Activated CD4-positive, alpha-beta T cell treated with anti-CD3 and anti-CD28 coated beads, Interleukin-2, Interleukin-4, amounts not matched to agents 100 ng/mL and 50 ng/mL, durations not matched to agents 16 hours and 8 hours (primary cell): ENCODE results near the gene NOS3.
"Not testable (repeated sequence)": the region's sequence is repeated elsewhere in the genome, so short reads cannot be mapped to it uniquely, and the experiment has no call there.

Experiments used
- DNase-seq: peaks from one replicate; pipeline ENCODE4 v3.0.0-alpha.2; 2020; ENCODE audit warnings: low spot score

Gene NOS3

DNA sequence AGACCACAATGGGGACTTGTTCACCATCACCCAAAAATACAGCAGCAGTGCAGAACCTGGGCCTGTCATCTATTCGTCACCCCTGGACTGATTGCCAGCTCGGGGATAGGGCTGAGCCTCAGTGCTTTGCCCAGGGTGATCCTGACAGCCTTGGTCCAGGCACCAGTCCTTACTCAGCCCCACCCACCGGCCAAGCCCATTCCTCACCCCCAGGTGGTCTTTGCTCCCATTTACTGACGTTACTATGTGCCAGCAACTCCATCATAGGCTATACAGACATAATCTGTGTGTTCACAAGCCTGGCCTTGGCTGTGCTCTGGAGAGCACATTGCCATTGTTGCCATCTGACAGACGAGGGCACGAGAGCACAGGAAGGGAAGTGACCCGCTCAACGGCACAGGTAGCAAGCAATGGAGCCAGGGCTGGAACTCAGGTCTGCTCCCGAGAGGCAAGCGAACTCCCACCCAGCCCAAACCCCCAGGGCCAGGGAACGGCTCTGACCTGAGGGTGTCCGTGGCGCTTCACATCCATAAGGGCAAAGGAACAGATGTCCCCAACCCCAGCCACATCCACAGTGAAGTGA lies 26.6 kb downstream of the NOS3 start:
- no peak for DNase-seq

DNA sequence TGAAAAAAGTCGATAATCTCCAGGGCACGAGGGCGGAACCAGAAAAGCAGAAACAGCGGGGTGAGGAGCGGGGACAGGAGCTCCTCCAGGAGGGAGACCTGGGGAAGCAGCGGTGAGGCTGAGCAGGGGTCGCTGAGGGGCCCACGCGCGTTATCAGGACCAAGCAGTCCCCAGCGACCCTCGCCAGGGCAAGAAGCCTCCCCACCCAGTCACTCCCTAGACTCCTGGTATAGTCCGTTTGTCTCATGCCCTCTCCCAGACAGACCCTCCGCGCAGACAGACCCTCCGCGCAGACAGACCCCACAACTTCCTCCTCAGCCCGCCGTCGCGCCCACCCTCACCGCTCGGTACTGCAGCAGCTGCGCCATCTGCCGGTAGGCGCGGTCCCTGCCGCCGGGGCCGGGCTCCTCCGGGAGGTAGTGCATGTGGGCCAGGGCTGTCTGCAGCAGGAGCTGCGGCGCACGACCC lies 27.2 kb downstream of the NOS3 start:
- peak; percentile 79 for DNase-seq

DNA sequence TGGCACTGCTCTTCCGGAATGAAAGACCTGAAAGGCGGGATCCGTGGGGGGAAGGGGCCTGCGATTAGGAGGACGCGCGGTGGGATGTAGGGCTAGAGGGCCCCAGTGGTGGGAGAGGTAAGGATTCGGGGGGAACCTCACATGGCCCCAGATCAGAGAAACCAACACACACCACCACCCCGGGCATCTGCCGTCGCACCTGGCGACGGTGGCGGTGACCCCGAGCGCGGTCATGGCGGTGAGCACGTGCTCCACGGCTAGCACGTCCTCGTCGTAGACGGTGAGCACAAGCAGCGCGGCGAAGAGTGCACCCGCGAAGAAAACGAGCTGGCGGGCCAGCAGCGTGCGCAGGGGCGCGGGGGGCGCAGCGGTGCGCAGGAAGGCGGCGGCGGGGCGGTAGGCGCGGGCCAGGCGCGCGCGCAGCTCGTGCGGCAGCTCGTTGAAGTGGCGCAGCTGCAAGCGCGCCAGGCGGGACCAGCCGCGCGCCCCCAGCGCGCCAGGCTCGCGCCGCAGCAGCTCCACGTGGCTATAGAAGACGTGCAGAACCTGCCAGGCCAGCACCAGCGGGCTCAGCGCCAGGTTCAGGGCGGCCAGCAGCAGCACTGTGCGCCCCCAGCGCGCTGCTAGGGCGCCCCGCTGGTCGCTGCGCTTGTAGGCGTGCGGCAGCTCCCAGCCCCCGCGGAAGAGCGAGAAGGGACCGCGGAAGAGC lies 27.8 kb downstream of the NOS3 start:
- DNase-seq: no peak

DNA sequence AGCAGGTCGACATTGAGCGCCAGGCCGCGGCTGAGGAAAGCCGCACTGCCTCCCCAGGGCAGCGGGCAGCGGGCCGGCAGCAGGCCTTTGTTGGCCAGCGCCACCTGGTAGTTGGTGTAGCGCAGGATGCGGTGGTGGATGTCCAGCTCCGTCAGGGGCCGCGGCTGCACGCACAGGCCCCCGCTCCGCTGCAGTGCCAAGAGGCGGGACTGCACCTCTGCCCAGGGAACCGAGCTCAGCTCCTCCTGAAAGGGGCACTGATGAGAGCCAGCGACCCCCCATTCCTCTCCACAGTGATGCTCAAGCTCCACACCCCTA lies 28.3 kb downstream of the NOS3 start:
- no peak for DNase-seq

DNA sequence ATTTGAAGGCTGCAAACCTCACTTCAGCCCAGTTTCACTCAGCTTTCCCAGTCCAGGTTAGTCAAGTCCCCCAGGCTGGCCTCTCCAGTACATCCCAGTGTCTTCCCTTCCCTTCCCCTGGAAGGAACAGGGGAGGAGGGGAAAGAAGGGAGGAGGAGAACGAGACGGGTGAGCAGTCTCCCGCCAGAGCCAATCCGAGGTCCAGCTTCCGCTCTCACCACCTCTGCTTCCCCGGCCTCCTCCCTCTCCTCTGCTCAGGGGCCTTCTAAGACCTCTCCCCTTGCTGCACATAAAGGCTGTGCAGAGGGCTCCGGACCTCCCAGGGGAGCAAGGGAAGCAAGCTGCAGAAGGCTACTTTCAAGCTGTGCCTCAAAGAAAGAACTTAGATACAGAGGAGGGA lies 29.4 kb downstream of the NOS3 start:
- no peak for DNase-seq

DNA sequence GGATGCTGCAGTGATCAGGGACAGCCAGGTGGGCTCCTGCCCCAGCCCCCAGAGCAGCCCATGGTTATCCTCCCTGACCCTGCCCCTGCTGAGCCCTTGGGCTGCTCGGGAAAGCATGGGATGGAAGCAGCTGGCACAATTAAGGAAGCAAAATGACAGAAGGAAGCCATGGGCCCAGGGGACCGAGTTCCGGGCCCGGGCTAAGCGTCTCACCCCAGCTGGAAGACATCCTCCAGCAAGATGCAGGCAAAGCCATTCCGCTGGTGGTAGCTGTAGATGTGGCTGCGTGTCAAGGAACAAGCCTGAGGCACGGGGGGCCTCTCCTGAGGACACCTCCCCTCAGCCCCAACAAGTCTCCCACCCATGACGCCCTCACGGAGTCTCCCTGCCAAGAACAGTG lies 32.4 kb downstream of the NOS3 start:
- DNase-seq: no peak

DNA sequence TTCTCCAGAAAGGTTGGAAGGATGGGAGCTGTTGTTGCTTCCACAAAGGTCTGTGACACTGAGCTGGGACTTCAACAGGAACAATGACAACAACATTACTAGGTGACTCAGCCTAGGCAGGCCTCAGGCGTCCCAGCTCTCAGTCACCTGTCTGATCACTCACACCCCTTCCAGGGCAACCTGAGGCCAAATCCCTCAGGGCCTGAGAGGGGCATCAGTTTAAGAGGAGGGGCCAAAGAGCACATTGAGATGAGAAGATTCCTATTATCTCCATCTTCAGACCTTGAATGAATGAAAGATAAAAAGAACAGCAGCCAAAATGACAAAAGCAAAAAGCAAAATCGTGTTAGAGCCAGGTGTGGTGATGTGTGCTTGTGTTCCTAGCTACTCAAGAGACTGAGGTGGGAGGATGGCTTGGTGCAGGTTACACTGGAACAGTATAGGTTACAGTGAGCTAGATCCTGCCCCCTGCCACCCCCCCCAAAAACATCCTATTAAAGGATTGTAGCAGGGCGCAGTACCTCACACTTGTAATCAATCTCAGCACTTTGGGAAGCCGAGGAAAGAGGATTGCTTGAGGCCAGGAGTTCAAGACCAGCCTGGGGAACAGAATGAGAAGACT lies 33.7 kb downstream of the NOS3 start, which contains the start of gene ATG9B:
Gene ATG9B, minus strand, starts transcription at position 60 of the 622 bp plus-strand sequence. CDS start 71 bp downstream, outside the sequence.
- no peak for DNase-seq

DNA sequence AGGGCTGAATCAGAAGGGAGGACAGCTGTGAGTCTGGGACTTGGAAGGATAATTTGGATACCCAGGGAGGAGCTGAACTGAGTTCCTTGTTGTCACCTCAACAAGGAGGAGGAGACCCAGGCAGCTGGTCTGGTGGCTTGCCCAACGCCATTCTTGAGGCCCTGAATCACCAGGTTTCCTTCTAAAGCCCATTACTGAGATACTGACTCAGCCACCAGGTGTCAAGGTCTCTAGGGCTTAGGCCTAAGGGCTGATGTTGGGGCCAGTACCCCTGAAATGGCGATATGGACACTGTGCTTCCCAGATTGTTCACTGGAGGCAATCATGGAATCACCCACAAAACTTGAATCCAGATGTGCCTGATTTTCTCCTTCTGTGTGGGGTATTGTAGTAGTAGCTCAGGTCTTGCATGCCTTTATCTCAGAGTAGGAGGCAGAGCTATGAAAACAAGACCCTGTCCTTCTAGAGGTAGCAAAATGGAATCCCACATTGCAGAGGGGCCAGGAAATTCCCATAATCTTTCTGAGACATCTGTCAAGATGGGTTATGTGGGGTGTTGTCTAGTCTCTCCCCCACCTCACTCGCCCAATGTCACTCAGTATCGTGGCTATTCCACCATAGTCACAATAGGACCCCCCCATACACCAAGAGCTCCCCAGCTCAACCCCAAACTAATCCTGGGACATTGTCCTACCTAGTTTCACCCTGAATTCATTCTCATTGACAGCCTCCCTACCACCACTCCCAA lies 35.3 kb downstream of the NOS3 start:
- DNase-seq: no peak

DNA sequence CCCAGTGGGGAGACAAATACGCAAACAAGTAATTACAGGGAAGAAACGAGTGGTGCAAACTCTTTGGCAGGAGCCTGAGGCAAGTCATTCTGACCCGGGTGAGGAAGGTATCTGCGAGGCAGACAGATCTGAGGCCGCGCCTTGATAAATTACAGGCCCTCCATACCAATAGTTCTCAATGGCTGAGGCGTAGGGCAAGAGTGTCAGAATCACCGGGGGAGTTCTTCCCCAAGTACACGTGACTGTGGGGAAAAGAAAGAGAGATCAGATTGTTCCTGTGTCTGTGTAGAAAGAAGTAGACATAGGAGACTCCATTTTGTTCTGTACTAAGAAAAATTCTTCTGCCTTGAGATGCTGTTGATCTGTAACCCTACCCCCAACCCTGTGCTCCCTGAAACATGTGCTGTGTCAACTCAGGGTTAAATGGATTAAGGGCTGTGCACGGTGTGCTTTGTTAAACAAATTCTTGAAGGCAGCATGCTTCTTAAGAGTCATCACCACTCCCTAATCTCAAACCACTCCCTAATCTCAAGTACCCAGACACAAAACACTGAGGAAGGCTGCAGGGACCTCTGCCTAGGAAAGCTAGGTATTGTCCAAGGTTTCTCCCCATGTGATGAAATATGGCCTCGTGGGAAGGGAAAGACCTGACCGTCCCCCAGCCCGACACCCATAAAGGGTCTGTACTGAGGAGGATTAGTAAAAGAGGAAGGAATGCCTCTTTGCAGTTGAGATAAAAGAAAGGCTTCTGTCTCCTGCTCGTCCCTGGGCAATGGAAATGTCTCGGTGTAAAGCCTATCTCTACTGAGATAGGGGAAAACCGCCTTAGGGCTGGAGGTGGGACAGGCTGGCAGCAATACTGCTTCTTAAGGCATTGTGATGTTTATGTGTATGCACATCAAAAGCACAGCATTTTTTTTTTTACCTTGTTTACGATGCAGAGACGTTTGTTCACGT lies 36.2 kb downstream of the NOS3 start:
- DNase-seq: not testable (repeated sequence)

DNA sequence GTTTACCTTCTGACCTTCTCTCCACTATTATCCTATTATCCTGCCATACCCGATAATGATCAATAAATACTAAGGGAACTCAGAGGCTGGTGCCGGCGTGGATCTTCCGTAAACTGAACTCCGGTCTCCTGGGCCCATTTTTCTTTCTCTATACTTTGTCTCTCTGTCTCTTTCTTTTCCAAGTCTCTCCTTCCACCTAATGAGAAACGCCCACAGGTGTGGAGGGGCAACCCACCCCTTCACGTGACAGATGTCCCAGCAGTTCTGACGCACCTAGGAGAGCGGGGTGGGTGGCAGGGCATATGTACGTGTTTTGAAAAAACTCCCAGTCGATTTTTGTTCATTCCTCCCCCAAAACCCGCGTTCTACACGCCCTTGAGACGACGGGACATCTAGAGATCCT lies 36.9 kb downstream of the NOS3 start:
- DNase-seq: not testable (repeated sequence)

DNA sequence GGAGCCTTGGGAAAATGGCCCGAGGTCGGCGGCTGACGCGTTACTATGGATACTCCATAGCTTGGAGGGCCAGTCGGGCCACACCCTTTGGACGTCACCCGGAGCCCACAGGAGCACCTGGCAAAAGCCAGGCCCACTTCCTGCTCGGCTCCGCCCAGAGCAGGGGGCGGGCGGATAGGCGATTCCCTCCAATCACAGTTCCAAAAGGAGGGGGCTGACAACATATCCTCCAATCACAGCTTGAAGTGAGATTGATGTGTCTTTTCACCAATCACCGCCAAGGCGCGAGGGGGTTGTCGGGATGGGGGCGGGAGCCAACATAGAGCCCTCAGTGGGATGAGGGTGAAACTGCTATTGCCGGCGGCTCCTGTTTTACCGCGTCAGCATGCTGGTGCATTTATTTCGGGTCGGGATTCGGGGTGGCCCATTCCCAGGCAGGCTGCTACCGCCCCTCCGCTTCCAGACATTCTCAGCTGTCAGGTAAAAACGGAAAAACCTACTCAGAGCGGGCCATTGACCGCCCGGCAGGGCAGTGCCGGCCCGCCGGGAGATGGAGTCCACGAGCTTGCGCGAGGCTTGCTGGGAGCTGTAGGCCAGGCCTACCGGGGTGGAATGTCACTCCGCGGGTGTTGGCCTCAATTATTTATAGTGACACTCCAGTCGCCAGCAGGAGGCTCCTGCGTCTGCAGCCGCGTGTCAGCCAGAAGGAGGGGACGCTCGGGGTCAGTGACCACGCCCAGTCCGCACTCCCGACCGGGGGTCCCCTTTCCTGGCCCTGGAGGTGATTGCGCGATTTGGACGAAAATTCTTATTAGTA lies 37.5 kb downstream of the NOS3 start, which contains the start of gene ABCB8:
Gene ABCB8, plus strand, starts transcription at position 320 of the 817 bp plus-strand sequence. Its CDS starts 66 bp downstream, at position 386.
- DNase-seq: peak; percentile 100

DNA sequence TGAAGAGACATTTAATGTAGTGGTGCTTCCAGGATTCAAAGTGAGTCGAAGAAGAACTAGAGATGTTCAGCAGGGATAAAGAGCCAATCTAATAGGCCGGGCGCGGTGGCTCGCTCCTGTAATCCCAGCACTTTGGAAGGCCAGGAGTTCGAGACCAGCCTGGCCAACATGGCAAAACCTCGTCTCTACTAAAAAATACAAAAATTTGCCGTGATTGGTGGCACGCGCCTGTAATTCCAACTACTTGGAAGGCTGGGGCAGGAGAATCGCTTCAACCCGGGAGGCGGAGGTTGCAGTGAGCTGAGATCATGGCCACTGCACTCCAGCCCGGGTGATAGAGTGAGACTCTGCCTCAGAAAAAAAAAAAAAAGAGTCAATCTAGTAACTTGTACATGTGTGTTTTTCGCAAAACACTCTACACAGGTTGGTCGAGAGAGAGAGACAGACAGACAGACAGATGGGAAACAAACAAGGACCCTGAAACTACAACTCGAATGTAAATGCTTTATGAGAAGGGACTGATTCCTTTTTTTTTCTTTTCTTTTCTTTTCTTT lies 38.2 kb downstream of the NOS3 start:
- no peak for DNase-seq

DNA sequence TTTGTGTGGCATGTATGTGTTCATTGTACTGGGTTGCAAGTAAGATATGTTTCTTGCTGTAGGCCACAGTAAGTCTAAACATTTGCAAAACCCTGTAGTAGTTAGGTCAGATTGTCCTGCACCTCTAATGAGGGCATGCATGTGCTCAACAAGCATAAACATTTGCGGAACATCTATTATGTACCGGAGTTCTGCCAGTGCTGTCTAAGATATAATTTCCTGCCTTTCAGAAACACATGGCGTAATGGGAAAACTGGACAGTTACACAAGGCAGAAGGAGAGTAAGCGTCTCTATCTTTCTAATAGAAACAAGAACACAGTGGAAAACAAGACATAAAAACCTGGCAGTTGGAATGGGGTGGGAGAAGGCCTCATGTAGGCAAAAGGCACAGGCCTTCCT lies 40.2 kb downstream of the NOS3 start:
- DNase-seq: no peak

DNA sequence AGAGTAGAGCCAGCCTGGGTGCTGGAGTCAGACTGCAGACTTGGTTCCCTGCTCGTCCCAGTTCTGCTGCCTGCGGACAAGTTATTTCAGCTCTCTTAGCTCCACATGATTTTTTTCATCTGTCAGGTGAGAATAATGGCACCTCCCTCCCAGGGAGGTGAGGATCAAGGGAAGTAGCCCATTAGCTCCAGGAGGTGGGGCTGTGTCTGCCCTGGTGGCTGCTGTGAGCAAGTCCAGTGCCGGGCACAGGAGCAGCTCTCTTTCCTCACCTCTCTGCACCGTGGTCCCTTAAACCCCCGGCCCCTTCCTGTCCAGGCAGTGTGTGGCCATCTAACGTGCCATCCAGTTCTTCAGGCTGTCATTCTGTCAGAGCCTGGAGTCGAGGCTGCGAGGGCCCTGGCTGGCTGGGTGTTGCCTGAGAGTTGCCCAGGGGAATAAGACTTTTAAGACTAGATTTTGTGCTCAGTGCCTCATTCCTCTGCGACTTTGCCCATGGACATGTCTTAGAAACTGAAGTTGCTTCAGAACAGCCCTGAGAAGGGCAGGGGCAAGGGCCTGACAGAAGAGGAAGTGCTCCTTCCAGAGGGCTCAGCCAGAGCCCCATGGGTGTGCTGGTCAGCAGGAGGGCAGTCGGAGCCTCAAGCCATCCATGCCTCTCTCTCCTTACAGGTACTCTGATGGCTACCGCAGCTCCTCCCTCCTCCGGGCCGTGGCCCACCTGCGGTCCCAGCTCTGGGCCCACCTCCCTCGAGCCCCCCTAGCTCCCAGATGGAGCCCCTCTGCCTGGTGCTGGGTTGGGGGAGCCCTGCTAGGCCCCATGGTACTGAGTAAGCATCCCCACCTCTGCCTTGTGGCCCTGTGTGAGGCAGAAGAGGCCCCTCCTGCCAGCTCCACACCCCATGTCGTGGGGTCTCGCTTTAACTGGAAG lies 42.4 kb downstream of the NOS3 start:
- DNase-seq: no peak

DNA sequence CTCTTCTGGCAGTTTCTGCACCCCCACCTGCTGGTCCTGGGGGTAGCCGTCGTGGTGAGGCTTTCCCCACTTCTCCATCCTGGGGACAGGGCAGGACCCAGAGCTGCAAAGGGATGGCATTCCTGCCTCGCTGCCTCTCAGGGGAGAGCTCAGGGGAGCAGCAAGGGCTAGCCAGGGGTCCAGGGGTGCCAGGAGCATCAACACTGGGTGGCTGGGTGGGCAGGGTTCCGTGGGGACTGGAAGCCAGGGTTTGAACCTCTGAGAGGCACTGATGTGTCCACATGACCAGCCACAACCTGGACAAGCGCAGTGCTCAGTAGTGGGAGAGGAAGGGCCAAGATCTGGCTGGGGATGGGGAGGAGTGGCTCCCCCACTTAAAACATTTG lies 43.0 kb downstream of the NOS3 start:
- no peak for DNase-seq

DNA sequence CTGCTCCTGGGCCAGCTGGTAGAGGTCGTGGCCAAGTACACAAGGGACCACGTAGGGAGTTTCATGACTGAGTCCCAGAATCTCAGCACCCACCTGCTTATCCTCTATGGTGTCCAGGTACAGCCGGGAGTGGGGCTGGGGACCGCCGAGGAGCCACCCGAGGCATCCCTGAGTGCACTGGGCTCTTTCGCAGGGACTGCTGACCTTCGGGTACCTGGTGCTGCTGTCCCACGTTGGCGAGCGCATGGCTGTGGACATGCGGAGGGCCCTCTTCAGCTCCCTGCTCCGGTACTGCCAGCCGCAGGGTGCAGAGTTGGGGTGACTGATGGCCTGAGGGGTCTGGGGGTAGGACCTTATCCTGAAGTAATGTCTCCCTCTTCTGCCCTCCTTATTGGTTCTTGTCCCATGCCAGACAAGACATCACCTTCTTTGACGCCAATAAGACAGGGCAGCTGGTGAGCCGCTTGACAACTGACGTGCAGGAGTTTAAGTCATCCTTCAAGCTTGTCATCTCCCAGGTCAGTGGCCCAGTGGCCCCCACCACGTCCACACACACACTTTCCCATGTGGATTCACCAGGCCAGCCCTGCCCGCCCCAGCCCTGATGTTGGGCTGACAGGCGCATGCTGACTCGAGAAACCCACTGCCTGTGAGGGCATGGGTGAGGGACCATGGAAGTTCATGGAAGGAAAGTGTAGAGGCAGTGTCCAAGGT lies 43.7 kb downstream of the NOS3 start:
- no peak for DNase-seq

DNA sequence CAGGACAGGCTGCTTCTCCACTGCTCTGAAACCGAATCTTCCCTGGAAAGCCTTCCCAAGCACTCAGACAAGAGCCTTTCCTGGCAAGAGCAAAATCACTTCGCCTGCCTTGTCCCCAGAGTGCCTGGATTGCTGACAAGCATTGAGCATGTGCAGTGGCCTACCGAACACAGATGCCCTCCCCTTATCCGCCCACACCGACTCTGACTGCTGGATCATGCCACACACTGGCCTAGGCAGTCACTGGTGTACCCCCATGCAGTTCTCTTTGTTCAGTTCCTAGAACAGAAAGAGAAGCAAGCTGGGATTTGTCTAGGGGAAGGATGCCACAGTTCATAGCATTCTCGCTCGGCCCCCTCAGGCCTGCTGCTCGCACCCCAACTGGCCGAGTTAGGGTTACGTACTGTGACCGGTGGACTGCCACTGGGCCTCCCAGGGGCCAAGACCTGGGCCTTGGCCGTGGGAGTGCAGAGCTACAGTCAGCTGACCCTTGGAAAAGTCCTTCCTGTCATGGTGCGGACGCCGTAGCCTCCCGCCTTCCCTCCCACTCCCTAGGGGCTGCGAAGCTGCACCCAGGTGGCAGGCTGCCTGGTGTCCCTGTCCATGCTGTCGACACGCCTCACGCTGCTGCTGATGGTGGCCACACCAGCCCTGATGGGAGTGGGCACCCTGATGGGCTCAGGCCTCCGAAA lies 44.4 kb downstream of the NOS3 start:
- no peak for DNase-seq

DNA sequence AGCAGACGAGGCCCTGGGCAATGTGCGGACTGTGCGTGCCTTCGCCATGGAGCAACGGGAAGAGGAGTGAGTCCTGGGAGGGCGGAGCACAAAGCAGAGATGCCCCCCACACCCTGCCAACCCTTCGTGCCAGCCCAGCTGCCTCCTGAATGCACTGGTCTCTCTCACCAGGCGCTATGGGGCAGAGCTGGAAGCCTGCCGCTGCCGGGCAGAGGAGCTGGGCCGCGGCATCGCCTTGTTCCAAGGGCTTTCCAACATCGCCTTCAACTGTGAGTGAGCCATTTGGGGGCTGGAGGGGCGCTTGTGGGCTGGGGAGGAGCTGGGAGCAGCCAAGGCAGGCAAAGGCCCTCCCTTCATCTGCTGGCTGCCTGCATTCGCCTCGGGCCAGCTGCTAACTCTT lies 45.1 kb downstream of the NOS3 start:
- no peak for DNase-seq
